ENCODE results near the gene FAM83B. TPM values are rescaled to one million over a fixed set of nuclear protein-coding genes. Genes with fewer than 3 reads are reported as not detected.

FAM83B gene
- polyA plus RNA-seq, 1 of the 3 experiments (the other 2 are of a cell fraction) = not detected

- Histone ChIP-seq H3K9me2 (no peaks in the 10 kb centered on the region), H3K4me2 (peak overlapping the region; percentile 30; the same call in 1 of the 2 replicates), H2AFZ (ENCODE audit: low read depth) (no peak overlapping the region), H3K4me3 (ENCODE audit: low read depth in 2 of 2, low read length in 1 of 2) (no peak overlapping the region), H3K36me3 (replicated peaks in 1 of 2; ENCODE audit: control insufficient read depth in 1 of 2, insufficient read depth in 2 of 2, low read length in 1 of 2) (no peaks in the 10 kb centered on the region), H4K20me1 (ENCODE audit: insufficient read depth) (no peaks in the 10 kb centered on the region), H3F3A (replicated peaks; ENCODE audit: insufficient read depth) (no peaks in the 10 kb centered on the region), H3K4me1 (ENCODE audit: control insufficient read depth in 1 of 2, insufficient read depth in 2 of 2, low read depth in 1 of 2, low read length in 1 of 2) (no peaks in the 10 kb centered on the region; a peak in 1 of 4 replicates), H3K79me2 (ENCODE audit: insufficient read depth) (no peaks in the 10 kb centered on the region), H3K9me3 (no peaks in the 10 kb centered on the region), H3K27ac (ENCODE audit: low read depth in 2 of 2, low read length in 1 of 2) (no peak overlapping the region), H3K9ac (no peak overlapping the region), H3K27me3 (ENCODE audit: insufficient read depth) (no peaks in the 10 kb centered on the region)
- ChIA-PET POLR2A (no interaction called here), CTCF (no interaction called here)
- no peak for TF ChIP-seq RAD21 (IDR thresholded peaks at IDR 0.05; ENCODE audit: low read length)
- TF ChIP-seq REST (IDR thresholded peaks at IDR 0.05; ENCODE audit: low read depth, low read length) = no peak
- no peak for TF ChIP-seq POLR2AphosphoS5 (IDR thresholded peaks at IDR 0.05; ENCODE audit: low read depth, low read length)
- TF ChIP-seq GABPA (IDR thresholded peaks at IDR 0.05; ENCODE audit: low read depth) = no peak
- DNase-seq = no peak
- WGBS (ENCODE audit: low lambda C conversion rate) = 2% methylated on average over 1 of the region's 1 CpG
These were observed 60.8 kb downstream of the FAM83B start for GRCh38 chr6:54907355-54907754.

GRCh38 chr6:54909184-54909583 is 62.6 kb downstream of the FAM83B start:
- ChIA-PET POLR2A (no interaction called here), CTCF (no interaction called here)
- Histone ChIP-seq H3K36me3 (replicated peaks in 1 of 2; ENCODE audit: control insufficient read depth in 1 of 2, insufficient read depth in 2 of 2, low read length in 1 of 2) (no peaks in the 10 kb centered on the region), H3K79me2 (ENCODE audit: insufficient read depth) (no peaks in the 10 kb centered on the region), H2AFZ (ENCODE audit: low read depth) (no peak overlapping the region), H3K4me1 (ENCODE audit: control insufficient read depth in 1 of 2, insufficient read depth in 2 of 2, low read depth in 1 of 2, low read length in 1 of 2) (no peaks in the 10 kb centered on the region; a peak in 1 of 4 replicates), H3K4me3 (ENCODE audit: low read depth in 2 of 2, low read length in 1 of 2) (no peak overlapping the region), H4K20me1 (ENCODE audit: insufficient read depth) (no peaks in the 10 kb centered on the region), H3K9ac (no peak overlapping the region), H3K9me2 (no peaks in the 10 kb centered on the region), H3K9me3 (no peaks in the 10 kb centered on the region), H3K27me3 (ENCODE audit: insufficient read depth) (no peaks in the 10 kb centered on the region), H3K4me2 (no peak overlapping the region), H3K27ac (ENCODE audit: low read depth in 2 of 2, low read length in 1 of 2) (no peak overlapping the region), H3F3A (replicated peaks; ENCODE audit: insufficient read depth) (no peaks in the 10 kb centered on the region)
- TF ChIP-seq GATA2 (CRISPR knock-in tag; IDR thresholded peaks at IDR 0.05) (no peak), SMC3 (IDR thresholded peaks at IDR 0.05; ENCODE audit: low read depth, low read length) (no peak), GABPA (IDR thresholded peaks at IDR 0.05; ENCODE audit: low read depth) (no peak), RCOR1 (IDR thresholded peaks at IDR 0.05; ENCODE audit: low read length) (no peak), FOSL2 (IDR thresholded peaks at IDR 0.05; ENCODE audit: borderline replicate concordance, low read depth) (no peak), TAF1 (IDR thresholded peaks at IDR 0.05; ENCODE audit: borderline replicate concordance, low read depth, low read length) (no peak), JUND (IDR thresholded peaks at IDR 0.05) (no peak)
- WGBS (ENCODE audit: low lambda C conversion rate) = 58% methylated on average over 3 of the region's 3 CpGs
- DNase-seq = no peak

All from SK-N-SH (cell line).